Body of pancreas (tissue), 4 donors: Measurements from ENCODE around the gene RTL1.

Experiments
- CTCF ChIP-seq, 7 experiments: fragments of 450-650 bp in 4 of 7; fragments of 200-600 bp in 3 of 7; sonication (generic) in 3 of 7; IDR thresholded peaks; one replicate each; pipeline ENCODE4 v1.5.1; 2016 to 2019; ENCODE audit warnings: antibody characterized with exemption in 7 of 7
- POLR2A ChIP-seq, 3 donors: fragments of 450-650 bp; IDR thresholded peaks; one replicate each; pipeline ENCODE4 v1.6.1; 2016; ENCODE audit warnings: antibody characterized with exemption in 3 of 3, mild to moderate bottlenecking in 2 of 3

DNA sequence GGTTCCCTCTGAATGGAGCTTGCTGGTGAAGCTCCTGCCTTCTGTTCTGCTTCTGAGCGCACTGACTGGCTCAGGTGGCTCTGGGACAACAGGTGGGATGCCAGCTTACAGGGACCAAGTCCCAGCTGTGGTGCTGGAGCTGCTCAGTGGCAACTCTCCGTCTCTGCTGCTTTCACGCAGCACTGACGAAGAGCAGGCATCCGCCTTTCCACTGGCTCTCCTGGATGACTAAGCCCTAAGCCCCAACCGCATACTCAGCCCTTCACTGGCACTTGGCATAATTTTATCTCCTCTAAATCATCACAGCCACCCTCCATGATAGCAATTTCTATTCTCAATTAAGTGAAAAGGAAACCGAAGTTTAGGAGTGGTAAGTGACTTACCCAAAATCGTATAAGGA, 3.7 kb upstream of the RTL1 start:
- no peak for TF ChIP-seq CTCF (IDR thresholded peaks at IDR 0.05)
- TF ChIP-seq POLR2A (IDR thresholded peaks at IDR 0.05), result no peak
